ENCODE measurements around the gene PERM1. TPM values are rescaled to one million over a fixed set of nuclear protein-coding genes. Genes with fewer than 3 reads are reported as not detected.
A peak's percentile ranks its signal among the peaks of the same experiment; 100 is the strongest.
"Not testable (repeated sequence)": the region's sequence is repeated elsewhere in the genome, so short reads cannot be mapped to it uniquely, and the experiment has no call there.

Gene PERM1
- total and polyA plus RNA-seq, 2 donors (not counting 1 experiment from before 2014, with no cell fraction given), result not detected

DNA sequence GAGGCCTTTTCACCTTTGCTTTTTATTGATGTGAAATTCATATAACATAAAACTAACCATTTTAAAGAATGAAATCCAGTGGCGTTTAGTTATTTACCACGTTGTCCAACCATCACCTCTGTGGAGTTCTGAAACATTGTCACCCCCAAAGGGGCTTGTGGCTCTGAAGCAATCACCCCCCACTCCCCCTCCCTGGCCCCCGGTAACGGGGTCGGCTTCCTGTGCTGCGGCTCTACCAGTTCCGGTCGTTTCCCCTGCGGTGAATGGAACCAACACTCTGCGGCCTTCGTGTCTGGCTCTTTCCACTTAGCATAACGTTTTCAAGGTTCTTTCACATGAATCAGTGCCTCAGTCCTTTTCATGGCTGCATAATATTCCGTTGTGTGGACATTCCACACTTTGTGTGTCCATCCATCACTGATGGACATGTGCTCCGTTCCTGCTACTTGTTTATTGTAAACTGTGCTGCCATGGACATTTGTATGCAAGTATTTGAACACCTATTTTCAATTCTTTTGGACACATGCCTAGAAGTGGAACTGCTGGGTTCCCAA is 29.6 kb upstream of the PERM1 start:
- Mint-ChIP-seq H3K9me3 (ENCODE audit: insufficient read depth) (no peaks in the 10 kb centered on the region), H3K27me3 (peaks cover 11% of the 10 kb centered on the region), H3K4me1 (peaks cover 27% of the 10 kb centered on the region), H3K4me3 (peak overlapping the region; percentile 18), H3K27ac (no peak overlapping the region)
- CTCF ChIA-PET, result no interaction called here
- Histone ChIP-seq H3K79me2 (ENCODE audit: control insufficient read depth, insufficient read depth, low read length) (peaks cover 20% of the 10 kb centered on the region), H3K9me3 (ENCODE audit: control extremely low read depth in 1 of 3, control insufficient read depth in 2 of 3, insufficient read depth in 1 of 3, low read length in 2 of 3) (peaks cover 0 to 8% (median 0%) of the 10 kb centered on the region in 3 donors), H3K9ac (ENCODE audit: low read length) (no peak overlapping the region), H3K4me3 (ENCODE audit: control extremely low read depth in 1 of 5, extremely low read depth in 1 of 5, insufficient read depth in 1 of 5, low read depth in 2 of 5, low read length in 4 of 5) (no peak overlapping the region), H3K4me2 (replicated peaks; ENCODE audit: low read depth, low read length, poor library complexity, severe bottlenecking) (no peak overlapping the region), H4K20me1 (ENCODE audit: control insufficient read depth, insufficient read depth, low read length, poor library complexity, severe bottlenecking) (no peaks in the 10 kb centered on the region), H3K4me1 (ENCODE audit: control insufficient read depth in 2 of 2, insufficient read depth in 2 of 2, low read length in 2 of 2) (peaks cover 16 to 23% of the 10 kb centered on the region in 2 donors), H3K27ac (ENCODE audit: low read length in 2 of 2) (no peak overlapping the region), H3K36me3 (replicated peaks in 1 of 2; ENCODE audit: control extremely low read depth in 1 of 2, control insufficient read depth in 1 of 2, extremely low read depth in 1 of 2, insufficient read depth in 2 of 2, low read length in 1 of 2) (no peaks in the 10 kb centered on the region), H3K27me3 (replicated peaks in 1 of 4; ENCODE audit: control extremely low read depth in 1 of 4, control insufficient read depth in 3 of 4, insufficient read depth in 4 of 4, low read length in 3 of 4) (peaks cover 0 to 6% (median 2%) of the 10 kb centered on the region in 4 experiments), H2AFZ (ENCODE audit: insufficient read depth, low read depth, low read length, poor library complexity, severe bottlenecking) (no peak overlapping the region)
- no peak for ATAC-seq (ENCODE audit: low read depth)
- 65% methylated on average over 14 of the region's 14 CpGs for WGBS (ENCODE audit: insufficient coverage)
- POLR2A ChIA-PET, result no interaction called here
- intact Hi-C loops (cut with micrococcal nuclease), result loop anchor here (5.0 to 10.0 kb wide), 2 partner anchors 53 to 296 kb away; partner anchors contain the start of genes ACAP3 and PUSL1
- TF ChIP-seq EZH2 (IDR thresholded peaks at IDR 0.05; ENCODE audit: borderline replicate concordance, insufficient read depth, low read depth, low read length, poor library complexity, severe bottlenecking), result no peak
- TF ChIP-seq, protein P1, sequence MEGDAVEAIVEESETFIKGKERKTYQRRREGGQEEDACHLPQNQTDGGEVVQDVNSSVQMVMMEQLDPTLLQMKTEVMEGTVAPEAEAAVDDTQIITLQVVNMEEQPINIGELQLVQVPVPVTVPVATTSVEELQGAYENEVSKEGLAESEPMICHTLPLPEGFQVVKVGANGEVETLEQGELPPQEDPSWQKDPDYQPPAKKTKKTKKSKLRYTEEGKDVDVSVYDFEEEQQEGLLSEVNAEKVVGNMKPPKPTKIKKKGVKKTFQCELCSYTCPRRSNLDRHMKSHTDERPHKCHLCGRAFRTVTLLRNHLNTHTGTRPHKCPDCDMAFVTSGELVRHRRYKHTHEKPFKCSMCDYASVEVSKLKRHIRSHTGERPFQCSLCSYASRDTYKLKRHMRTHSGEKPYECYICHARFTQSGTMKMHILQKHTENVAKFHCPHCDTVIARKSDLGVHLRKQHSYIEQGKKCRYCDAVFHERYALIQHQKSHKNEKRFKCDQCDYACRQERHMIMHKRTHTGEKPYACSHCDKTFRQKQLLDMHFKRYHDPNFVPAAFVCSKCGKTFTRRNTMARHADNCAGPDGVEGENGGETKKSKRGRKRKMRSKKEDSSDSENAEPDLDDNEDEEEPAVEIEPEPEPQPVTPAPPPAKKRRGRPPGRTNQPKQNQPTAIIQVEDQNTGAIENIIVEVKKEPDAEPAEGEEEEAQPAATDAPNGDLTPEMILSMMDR (IDR thresholded peaks at IDR 0.05), result no peak
- no peak for DNase-seq

DNA sequence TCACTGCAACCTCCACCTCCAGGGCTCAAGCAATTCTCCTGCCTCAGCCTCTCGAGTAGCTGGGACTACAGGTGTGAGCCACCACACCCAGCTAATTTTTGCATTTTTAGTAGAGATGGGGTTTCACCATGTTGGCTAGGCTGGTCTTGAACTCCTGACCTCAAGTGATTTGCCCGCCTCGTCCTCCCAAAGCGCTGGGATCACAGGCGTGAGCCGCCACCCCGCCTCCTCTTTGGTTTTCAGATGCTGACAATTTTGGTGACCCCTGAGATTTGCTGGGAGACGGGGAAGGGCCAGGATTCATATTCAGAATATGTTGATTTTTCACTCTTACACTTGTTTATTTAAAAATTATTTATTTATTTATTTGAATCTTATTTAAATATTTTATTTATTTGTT is 28.2 kb upstream of the PERM1 start:
- H3K4me1 Mint-ChIP-seq, result peaks cover 29% of the 10 kb centered on the region
- DNase-seq; H3K9me3 ChIP-seq (ENCODE audit: control extremely low read depth in 1 of 3, control insufficient read depth in 2 of 3, insufficient read depth in 1 of 3, low read length in 2 of 3); H4K20me1 ChIP-seq (ENCODE audit: control insufficient read depth, insufficient read depth, low read length, poor library complexity, severe bottlenecking); H3K4me3 ChIP-seq (ENCODE audit: control extremely low read depth in 1 of 5, extremely low read depth in 1 of 5, insufficient read depth in 1 of 5, low read depth in 2 of 5, low read length in 4 of 5); ATAC-seq (ENCODE audit: low read depth); H2AFZ ChIP-seq (ENCODE audit: insufficient read depth, low read depth, low read length, poor library complexity, severe bottlenecking); H3K9me3 Mint-ChIP-seq (ENCODE audit: insufficient read depth); CTCF ChIA-PET; H3K27ac Mint-ChIP-seq; H3K27ac ChIP-seq (ENCODE audit: low read length in 2 of 2); H3K36me3 ChIP-seq (replicated peaks in 1 of 2; ENCODE audit: control extremely low read depth in 1 of 2, control insufficient read depth in 1 of 2, extremely low read depth in 1 of 2, insufficient read depth in 2 of 2, low read length in 1 of 2); H3K4me3 Mint-ChIP-seq; H3K9ac ChIP-seq (ENCODE audit: low read length); POLR2A ChIA-PET; H3K4me2 ChIP-seq (replicated peaks; ENCODE audit: low read depth, low read length, poor library complexity, severe bottlenecking): not testable (repeated sequence)
- H3K27me3 Mint-ChIP-seq, result peaks cover 14% of the 10 kb centered on the region
- Histone ChIP-seq H3K79me2 (ENCODE audit: control insufficient read depth, insufficient read depth, low read length) (peaks cover 17% of the 10 kb centered on the region), H3K4me1 (ENCODE audit: control insufficient read depth in 2 of 2, insufficient read depth in 2 of 2, low read length in 2 of 2) (peaks cover 20 to 22% of the 10 kb centered on the region in 2 donors), H3K27me3 (replicated peaks in 1 of 4; ENCODE audit: control extremely low read depth in 1 of 4, control insufficient read depth in 3 of 4, insufficient read depth in 4 of 4, low read length in 3 of 4) (peaks cover 0 to 19% (median 7%) of the 10 kb centered on the region in 4 experiments)
- intact Hi-C loops (cut with micrococcal nuclease), result loop anchor here (5.0 to 10.0 kb wide), 2 partner anchors 55 to 297 kb away; partner anchors contain the start of genes ACAP3 and PUSL1
- WGBS (ENCODE audit: insufficient coverage), result no CpG with 5 or more reads among the region's 8 CpGs
